GM12874 (cell line): ENCODE measurements around the gene TAGAP.

ENCODE experiments used
- TF ChIP-seq, protein P1 (sequence below): IDR thresholded peaks from 2 replicates; pipeline ENCODE4 v1.5.1; 2011; ENCODE audit warnings: low read depth, mild to moderate bottlenecking, control low read depth, low read length, moderate library complexity; ENCODE audit not compliant: insufficient read depth

Gene TAGAP

DNA sequence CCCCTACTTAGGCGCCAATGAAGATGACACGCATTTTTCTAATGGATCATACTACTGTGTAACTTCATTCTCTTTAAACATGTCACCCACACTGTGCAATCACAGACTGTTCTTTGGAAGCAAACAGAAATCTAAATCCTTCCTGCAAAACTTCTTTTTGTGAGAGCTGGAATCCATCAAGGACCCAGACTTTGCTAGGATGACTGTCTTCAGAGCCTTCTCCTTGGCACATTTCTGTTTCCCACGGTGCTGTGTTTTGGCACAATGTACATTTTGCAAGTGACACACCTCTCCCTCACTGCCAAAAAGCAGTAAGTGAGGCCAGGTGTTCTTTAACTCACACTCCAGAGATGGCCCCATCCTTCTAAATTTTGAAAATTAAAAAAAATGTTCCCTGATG lies 21.7 kb upstream of the TAGAP start:
- TF ChIP-seq, protein P1, sequence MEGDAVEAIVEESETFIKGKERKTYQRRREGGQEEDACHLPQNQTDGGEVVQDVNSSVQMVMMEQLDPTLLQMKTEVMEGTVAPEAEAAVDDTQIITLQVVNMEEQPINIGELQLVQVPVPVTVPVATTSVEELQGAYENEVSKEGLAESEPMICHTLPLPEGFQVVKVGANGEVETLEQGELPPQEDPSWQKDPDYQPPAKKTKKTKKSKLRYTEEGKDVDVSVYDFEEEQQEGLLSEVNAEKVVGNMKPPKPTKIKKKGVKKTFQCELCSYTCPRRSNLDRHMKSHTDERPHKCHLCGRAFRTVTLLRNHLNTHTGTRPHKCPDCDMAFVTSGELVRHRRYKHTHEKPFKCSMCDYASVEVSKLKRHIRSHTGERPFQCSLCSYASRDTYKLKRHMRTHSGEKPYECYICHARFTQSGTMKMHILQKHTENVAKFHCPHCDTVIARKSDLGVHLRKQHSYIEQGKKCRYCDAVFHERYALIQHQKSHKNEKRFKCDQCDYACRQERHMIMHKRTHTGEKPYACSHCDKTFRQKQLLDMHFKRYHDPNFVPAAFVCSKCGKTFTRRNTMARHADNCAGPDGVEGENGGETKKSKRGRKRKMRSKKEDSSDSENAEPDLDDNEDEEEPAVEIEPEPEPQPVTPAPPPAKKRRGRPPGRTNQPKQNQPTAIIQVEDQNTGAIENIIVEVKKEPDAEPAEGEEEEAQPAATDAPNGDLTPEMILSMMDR: no peak

DNA sequence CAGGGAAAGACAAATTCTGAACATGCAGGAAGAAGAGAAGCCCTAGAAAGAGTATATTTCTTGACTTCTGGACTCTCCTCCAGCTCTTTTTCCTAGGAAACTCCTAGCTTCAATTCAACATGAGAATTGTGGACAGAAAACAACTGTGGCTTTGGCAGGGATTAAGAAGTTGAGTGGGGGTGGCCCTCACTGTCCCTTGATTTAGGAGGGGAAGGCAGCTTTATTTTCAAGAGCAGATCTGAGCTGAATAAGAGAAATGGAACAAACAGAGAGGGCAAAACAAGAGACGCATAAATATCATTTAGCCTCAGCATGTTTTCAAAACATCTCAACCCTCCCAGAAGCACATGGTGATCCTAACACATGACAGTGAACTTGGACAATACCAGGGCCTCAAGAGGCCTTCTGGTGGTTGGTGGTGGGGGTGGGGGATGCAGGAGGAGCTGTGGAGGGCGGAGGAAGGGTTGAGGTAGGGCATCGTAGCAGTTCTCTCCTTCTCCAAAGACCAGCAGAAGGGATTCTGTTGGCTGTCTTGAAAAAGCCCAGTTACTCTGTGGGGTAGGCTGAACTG lies 21.1 kb upstream of the TAGAP start:
- TF ChIP-seq, protein P1: no peak

GRCh38 chr6:159065091-159065490 lies 20.3 kb upstream of the TAGAP start:
- TF ChIP-seq, protein P1: no peak

DNA sequence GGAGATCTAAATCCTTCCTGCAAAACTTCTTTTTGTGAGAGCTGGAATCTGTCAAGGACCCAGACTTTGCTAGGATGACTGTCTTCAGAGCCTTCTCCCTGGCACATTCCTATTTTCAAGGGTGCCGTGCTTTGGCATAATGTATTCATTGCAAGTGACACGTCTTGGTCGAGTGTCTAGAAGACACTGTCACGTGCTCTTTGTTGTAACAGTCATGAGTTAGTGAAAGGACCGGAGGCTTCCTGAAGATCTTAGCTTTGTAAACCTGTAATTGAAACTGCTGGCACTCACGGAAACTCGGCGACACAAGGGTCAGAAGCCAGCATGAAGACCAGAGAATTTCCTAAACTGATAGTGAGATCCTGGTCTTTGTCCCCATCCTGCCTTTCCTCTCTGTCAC lies 19.7 kb upstream of the TAGAP start:
- TF ChIP-seq, protein P1: no peak

DNA sequence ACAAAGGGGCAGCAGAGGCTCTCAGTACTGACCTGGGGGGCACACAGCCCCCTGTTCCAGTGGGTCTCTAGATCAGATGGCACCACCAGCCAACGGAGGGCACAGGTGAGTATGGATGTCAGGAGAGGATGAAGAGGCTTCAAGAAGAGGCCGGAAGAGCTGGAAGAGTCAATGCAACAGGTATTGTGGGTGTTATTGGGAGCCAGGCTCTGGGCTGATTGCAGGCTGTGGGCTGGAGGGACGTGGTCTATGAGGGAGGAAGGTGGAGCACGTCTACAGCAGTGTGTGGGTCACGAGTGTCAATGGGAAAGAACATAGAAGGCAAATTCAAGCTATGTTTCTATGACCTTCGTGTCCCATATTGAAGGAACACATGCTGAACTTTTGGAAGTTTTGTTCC lies 18.8 kb upstream of the TAGAP start:
- TF ChIP-seq, protein P1: no peak

DNA sequence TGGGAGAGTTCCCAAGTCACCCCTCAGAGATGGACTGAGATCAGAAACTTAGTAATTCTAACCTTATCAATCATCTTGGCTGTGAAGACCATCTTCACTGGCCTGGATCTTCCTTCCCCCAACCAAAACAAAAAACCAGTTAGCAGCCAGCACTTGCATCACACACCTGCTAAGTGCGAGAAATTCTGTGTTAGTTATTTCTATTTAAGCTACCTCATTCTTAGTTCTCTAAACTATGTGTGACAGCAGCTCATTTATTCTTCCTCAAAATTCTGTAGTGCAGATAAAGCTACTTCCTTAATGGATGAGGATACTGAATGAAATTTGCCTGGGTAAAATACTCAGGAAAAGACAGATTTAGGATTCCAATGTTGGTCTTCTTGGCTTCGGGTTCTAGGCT lies 18.2 kb upstream of the TAGAP start:
- TF ChIP-seq, protein P1: no peak

DNA sequence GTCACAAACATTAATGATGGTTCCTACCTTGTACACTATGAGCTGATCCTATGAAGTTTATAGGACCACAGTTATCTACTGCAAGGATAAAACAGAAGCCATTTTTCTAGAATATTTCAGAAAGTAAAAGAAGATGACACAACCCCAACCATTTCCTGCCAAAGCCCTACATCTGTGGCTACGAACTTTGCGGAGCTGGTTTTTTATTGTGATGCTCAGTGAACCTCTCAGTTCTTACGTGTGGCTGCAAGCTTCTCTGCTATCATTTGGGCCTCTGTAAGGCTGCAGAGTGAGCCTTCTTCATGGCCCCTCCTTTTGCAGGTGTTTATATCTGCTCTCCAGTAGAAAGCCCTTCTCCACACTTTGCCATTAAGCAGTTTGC lies 17.8 kb upstream of the TAGAP start:
- TF ChIP-seq, protein P1: no peak
